NCI-H1930 (cell line): ENCODE data around the gene BICRAL.
"Not testable (repeated sequence)": the region's sequence is repeated elsewhere in the genome, so short reads cannot be mapped to it uniquely, and the experiment has no call there.

Experiments used
- DNase-seq, 2 experiments: peaks; one replicate each; lab custom pipeline; 2025; lab: John Stamatoyannopoulos, UW

Gene BICRAL

DNA sequence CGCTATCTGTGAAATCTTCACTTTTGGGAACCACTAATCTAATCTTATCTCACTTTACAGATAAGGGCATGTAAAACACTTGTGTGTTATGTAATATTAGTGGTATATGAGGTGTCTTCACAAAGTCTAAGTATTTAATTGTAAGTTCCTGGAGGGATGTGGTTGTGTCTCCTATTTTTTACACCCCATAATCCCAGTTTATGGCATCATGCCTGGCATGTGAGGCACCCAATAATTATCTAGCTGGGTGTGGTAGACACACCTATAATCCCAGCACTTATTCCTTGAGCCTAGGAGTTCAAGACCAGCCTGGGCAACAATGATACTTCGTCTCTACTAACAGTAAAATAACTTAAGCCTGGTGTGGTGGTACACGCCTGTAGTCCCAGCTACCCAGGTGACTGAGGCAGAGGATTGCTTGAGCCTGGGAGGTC is 19.4 kb upstream of the BICRAL start:
- no peak for DNase-seq

DNA sequence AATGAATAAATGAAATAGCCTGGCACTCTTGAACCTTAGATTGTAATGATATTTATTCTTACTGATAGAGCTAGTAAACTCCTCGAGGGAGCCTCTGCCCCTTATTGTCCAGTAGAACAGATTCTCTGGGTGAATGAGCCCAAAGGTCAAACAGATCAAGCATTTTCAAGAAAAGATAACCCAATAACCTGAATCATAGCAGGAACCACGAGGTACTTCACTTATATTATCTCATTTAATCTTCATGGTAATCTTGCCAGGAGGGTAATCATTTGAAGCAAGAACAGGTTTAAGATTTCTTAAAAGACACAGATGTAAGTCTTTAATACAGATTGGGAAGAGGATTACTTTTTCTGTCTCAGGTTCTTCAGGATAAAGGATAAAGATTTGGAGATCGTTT is 18.9 kb upstream of the BICRAL start:
- DNase-seq, result no peak

DNA sequence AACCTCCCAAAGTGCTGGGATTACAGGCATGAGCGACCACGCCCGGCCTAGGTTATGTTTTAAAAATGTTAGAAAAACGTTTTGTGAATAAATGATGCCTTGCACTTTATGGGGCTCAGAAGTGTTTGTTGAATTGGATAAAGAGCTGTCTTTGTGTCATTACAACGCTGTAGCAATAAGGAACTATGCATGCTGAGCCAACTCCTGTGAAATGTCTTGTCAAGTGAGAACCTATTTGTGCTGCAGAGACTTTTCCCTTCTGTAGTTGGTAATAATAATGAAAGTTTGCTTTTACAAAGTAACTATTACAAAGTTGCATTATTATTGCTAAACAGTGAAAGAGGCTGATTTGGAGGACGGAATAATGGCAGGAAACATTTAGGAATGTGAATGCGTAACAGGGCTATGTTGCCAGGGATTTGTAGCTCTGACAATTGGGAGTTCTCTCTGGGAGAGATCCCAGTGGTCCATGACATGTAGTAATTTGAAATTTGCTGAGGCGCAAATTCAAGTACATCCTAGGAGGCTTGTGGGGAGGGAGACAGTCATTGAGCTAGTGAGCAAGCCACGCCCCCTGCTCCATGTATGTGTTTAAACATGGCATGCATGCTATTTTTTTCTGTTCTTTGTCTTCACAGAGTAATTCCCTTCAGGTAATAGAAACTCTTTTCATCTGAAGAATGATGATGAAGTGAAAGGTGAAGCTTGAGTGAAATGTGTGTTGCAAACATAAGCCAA is 16.8 kb upstream of the BICRAL start:
- DNase-seq, result no peak

DNA sequence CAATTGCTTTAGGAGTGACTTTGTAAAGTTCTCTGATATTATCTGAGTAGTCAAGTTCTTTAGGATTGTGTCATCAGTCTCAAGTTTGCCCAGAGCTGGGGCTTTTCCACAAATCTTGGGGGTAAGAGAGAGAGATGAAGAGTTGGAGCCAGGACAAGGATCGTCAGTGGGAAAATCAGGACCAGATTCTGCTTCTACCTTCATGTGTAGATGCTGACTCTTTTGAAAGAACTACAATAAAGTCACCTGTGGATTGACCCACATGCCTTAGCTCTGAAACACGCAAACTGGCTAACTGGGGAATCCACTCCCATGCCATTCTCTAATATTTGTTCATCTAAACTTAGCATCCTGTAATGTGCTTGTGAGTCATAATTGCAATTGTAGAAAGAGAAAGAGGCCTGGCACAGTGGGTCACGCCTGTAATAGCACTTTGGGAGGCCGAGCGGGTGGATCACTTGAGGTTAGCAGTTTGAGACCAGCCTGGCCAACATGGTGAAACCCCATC is 15.6 kb upstream of the BICRAL start:
- DNase-seq, result no peak

DNA sequence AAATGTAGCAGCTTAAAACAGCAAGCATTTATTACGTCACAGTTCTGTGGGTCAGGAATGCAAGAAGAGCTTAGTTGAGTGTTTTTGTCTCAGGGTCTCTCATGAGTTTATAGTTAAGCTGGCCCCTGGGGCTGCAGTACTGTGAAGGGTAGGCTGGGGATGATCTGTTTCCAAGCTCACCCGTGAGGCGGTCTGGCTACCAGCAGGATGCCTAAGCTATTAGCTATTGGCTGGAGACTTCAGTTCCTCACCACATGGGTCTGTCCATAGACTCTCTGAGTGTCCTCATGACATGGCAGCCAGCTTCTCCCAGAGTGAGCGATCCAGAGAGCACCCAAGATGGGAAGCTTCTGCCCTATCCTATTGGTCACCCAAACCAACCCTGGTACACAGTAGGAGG is 12.8 kb upstream of the BICRAL start:
- DNase-seq, result no peak

DNA sequence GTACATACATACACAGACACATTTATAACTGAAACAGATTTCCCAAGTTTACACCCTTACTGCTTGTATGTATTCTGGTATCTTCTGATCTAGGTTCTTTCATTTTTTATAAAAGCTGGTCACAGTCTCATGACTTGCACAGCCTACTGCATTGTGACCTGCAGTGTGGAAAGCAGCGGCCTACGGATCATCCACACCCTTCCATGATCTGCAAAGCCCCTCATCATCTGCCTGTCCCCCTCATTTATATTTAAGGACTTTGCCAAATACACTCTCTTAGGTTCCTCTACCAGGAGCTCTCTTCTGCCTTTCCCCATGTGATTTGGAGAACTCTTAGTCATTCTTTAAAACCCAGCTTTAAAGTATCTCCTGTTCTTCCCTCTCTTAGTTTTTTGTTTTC is 12.0 kb upstream of the BICRAL start:
- no peak for DNase-seq

DNA sequence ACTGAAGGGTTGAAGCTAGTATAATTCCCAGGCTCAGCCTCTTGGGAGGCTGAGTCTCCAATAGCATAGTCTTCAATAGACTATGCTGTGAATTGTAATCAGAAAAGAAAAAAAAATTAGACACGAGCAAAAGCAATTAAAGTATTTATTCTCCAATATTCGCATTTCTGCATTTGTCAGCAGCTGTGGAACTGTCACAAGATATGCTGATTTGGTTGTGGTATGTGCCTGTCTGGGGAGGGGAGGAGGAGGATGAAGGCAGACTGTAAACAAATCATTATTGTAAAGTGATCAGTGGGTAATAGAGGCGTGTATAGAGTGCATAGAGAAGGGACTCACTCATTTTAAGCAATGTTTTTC is 10.1 kb upstream of the BICRAL start:
- DNase-seq, result no peak

DNA sequence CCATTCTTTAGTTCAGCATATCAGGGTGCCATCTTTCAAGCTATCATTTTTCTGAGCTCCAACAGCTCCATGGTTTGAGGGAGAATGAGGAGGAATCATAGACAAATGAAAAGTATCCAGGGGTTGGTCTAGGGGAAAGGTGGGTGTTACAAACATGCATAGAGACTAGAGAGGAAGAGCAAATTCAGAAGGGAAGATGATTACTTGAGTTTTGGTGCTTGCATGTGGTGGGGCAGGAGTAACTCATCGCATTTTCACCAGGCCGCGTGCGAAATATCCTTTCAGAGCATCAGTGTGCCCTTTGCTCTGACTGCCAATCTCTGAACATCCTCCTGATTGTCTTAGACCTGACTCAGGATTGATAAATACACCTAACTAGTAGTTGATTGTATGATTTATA is 7.7 kb upstream of the BICRAL start:
- no peak for DNase-seq

DNA sequence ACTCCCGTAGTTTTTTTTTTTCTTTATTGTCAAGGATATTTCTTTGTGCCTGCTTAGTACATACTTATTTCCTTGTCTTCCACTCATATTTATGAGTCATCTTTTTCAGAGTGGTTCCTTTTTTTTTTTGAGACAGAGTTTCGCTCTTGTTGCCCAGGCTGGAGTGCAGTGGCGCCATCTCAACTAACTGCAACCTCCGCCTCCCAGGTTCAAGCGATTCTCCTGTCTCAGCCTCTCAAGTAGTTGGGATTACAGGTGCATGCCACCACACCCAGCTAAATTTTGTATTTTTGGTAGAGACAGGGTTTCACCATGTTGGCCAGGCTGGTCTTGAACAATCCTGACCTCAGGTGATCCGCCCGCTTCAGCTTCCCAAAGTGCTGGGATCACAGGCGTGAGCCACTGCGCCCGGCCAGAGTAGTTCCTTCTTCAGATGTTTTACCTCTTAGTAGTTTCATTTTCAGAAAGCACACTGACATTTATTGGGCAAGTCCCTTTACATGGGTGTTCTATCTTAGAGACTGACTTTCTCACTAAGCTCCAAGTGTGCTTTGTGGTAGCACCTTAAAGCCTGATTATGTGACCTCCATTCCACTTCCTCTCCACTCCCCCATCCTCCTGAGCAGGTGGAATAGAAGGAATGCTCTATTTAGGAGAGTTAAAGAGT is 6.9 kb upstream of the BICRAL start:
- DNase-seq, result not testable (repeated sequence)

DNA sequence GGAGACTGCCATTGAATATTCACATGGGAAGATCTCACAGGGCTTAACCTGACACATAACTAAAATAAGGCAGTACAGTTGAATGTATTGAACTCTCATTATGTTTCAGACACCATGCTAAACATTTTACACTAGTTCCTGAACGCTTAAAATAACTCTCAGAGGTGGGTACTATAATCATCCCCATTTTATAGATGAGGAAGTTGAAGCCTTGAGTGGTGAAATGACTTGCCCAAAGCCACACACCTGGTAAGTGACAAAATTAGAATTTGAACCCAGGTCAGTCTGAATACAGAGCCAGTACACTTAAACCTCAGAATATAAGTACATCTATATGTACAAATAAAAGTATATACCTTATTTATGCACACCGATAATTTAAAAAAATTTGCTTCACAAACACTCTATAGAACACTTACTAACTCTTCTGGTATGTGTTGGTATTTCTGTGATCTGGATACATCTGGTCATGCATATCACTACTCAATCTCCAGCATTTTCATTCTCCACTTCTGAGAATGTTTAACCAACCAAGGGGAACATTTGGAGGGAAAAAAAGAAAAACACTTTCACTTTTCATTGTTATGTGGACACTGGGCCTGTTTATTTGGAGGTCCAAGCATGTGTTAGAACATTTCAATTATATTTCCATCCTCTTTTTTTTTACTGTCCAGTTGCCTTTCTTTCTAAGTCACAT is 4.6 kb upstream of the BICRAL start:
- DNase-seq, result no peak

DNA sequence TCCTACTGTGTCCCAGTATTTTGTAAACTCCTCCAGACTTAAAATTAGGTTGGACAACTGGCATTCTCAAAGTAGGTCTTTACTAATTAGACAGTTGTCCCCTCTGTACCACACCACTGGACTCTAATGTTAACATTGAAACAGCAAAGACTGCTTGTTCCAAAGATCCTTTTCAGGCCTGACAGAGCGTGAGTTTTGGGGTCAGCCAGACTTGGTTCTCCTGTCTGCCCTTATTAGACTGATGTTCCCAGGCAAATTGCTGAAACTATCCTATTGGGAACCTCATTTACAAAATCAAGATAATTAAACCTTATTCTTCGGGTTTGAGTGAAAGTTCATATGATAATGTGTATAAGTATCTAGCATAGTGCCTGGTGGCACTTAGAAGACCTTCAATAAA is 3.7 kb upstream of the BICRAL start:
- no peak for DNase-seq

DNA sequence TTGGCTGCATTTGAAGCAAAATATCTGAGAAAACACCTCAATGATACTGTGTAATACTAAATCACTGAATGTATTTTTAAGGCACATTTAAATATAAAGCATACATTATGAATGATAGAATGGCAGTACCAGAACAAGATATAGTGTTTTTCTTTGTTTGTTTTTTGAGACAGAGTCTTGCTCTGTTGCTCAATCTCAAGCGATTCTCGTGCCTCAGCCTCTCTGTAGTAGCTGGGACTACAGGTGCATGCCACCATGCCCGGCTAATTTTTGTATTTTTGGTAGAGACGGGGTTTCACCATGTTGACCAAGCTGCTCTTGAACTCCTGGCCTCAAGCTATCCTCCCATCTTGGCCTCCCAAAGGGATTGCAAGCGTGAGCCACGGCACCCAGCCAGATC is 2.3 kb upstream of the BICRAL start:
- no peak for DNase-seq

DNA sequence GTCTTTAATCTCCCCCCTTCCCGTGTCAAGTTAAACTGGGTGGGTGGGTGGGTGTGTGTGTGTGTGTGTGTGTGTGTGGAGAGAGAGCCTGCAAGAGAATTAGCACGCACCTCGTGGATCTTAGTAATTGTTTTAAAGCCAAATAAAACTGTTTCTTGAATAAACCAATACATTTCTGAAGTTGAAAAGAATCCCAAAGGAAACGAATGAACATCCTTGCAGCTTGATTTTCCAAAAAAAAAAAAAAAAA is 381 bp upstream of the BICRAL start:
- DNase-seq, result no peak

DNA sequence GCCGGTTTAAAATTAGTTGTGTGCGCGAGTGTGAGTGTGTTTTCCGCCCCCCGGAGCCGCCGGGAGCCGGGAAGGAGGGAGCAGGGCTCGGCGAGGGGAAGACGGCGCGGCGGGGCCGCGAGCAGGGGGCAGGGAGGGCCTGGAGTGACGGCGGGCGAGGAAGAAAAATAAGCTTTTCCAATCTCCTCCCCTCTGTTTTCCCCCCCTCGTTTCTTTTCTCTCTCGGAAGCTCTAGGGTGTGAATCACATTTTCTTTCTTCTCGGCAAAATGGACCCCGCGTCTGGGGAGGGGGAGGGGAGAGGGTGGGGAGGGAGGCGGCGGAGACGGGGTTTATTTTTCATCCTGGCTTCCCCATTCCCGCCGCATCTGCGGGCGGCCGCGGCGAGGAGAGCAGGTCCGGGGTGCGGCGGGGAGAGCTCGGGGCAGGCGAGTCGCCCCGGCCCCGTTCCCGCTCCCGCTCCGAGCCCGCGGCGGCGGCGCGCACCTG is 881 bp downstream of the BICRAL start:
- DNase-seq, result peak; percentile 44 to 57

DNA sequence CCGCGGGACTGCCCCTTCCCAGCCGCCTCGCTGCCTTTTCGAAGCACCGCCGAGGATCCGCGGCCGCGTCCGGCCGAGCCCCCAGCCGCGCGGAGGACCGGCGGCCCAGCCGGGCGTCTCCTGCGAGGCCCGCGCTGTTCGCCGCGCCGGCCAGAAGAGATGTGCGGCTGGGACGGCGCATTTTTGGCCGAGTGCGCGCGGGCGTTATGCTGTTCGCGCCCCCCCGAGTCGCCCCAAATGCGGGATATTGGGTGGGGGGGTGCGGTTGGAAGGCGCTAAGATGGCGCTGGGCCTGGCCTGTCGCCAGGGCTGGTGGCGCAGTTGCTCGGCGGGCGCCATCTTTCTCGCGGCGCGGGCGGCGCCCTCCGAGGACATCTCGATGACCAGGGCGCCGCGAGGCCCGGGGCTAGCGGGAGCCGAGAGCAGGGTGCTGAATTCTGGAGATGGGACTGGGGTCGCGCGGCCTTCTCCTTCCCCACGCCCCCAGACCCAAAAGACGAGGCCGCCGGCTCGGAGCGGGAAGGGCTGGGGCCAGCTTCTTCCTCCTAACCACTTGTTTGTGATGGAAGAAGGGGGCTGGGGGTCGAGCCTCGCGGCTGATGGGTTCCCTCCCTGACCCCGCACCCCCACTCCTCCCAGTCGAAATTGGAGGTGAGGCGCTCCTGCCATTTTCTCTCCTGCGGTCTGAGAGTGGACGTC is 1.5 kb downstream of the BICRAL start:
- peak; percentile 48 to 66 for DNase-seq

DNA sequence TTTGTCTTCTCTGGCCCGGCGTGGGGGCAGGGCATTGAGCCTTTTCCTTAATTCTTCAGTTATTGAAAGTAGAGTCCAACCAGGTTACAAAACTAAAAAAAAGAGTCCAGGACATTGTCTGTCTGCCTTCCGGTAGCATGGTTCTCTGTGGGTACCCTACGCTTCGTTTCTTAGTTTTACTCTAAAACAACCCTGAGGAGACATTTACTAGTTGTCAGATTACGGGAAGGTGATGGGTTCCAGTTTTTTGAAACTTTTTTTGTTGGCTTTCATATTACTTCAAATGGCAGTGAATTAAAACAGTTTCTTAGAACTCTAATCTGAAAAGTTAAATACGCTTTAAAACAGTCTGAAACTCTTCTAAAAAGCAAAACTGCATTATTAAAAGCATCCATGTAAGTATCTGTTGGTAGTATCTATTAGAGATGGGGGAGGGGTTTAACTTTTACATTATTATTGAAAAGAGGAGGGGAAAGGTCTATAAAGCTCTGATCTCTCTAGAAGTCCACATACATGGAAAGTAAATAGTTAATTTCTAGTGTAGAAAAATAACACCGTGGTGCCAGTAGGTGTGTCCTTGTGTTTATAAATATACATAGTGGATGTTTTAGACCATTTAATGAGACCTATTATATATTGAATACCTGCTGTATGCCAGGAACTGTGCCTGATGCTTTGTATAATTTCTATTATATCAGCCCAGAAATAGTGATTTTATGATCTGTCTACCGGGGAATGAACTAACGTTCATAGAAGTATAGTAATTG is 2.2 kb downstream of the BICRAL start:
- no peak for DNase-seq

DNA sequence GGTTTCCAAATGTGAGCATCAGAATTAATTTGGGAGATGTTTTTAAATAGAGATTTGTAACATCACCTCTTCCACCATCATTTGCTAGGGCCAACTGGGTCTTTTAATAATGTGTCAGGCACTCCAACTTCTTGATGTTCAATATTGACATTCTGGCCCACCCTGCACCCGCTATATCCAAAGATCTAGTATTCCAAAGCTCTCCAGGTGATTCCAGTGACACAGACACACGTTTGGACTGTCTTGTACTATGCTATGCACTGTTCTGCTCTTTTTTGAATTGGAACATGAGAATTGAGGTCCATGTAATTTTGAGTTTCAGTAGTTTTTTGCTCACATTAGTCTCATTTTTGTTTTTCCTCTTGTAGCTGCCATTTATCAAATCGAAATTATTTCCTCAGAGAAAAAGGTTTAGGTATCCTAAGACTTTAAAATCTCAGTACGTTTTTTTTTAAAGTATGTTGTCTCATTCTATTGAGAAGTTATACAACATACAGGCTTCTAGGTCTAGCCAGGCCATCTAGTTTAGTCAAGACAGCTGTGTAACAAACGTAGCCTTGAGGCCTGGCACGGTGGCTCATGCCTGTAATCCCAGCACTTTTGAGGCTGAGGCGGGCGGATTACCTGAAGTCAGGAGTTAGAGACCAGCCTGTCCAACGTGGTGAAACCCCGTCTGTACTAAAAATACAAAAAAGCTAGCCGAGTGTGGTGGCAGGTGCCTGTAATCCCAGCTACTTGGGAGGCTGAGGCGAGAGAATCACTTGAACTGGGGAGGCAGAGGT is 3.1 kb downstream of the BICRAL start:
- DNase-seq, result no peak

DNA sequence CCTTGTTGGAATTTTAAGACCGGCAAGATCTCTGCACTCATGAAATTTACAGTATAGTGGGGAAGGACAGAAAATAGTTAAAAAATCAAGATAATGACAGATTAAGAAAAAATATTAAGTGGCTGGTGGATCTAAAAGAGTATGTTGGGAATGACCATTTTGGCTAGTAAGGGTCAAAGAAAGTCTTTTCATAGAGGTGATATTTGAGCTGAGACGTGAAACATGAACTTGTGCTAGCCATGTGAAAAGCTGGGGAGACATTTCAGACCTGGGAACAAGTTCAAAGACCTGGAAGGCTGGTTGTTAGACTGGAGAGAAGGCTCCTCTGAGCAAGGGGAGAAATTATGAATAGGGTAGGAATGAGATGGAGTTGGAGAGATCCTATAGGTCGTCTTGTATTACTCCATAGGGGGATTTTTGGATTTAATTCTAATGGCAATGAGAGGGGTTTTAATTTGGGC is 4.7 kb downstream of the BICRAL start:
- no peak for DNase-seq

DNA sequence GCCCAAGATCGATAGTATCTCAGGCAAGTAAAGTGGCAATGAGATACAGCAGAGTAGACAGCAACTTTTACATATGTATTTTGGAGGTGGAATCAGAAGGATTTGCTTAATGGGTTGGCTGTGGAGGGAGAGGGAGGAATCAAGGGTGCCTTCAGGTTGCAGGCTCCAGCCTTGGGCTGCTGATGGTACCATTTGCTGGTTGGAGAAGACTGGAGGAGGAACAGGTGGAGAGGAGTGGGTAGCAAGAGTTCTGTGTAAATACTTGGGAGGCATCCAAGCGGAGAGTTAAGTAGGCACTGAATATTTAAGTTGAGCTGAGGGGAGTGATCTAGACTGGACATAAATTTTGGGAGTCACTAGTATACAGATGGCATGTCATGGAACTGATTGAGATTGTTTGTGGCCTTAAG is 5.2 kb downstream of the BICRAL start:
- DNase-seq, result no peak

DNA sequence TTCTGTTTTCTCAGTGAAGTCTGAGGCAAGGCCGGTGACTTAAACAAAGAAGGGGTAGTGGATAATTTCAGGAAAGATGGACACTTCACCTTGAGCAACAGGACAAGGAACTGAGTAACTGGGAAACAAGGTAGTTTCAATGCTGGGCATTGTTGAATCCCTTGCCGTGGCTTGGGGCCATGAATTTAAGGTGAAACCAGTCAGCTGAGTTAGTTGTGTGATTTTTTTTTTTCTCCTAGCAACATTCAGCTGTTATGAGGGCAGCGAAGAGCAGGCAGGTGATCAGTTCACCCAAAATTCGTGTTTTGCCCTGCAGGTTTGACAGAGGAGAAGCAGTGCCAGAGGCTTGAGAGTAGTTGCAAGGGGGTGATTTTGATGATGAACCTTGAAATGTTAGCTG is 6.8 kb downstream of the BICRAL start:
- no peak for DNase-seq
